Vagina (tissue), 2 donors: ENCODE results near the gene ISYNA1.
A peak's percentile ranks its signal among the peaks of the same experiment; 100 is the strongest.

Experiments used
- POLR2A ChIP-seq, 2 donors: fragments of 450-650 bp; IDR thresholded peaks; one replicate each; pipeline ENCODE4 v1.6.1; 2017; ENCODE audit warnings: antibody characterized with exemption in 2 of 2, mild to moderate bottlenecking in 2 of 2, moderate library complexity in 2 of 2
- POLR2AphosphoS5 ChIP-seq, 2 donors: sonication (generic); formaldehyde crosslinking; IDR thresholded peaks; one replicate each; pipeline ENCODE4 v1.9.0; 2017; ENCODE audit warnings: antibody characterized with exemption in 2 of 2, mild to moderate bottlenecking in 2 of 2, low read depth in 1 of 2; ENCODE audit not compliant: insufficient read depth in 1 of 2
- TF ChIP-seq, protein P1 (sequence below), 3 experiments: fragments of 450-650 bp in 2 of 3; fragments of 200-600 bp in 1 of 3; sonication (generic) in 1 of 3; IDR thresholded peaks; one replicate each; pipeline ENCODE4 v1.5.1; 2017 to 2019; ENCODE audit warnings: antibody characterized with exemption in 3 of 3, mild to moderate bottlenecking in 2 of 3, moderate library complexity in 2 of 3

DNA sequence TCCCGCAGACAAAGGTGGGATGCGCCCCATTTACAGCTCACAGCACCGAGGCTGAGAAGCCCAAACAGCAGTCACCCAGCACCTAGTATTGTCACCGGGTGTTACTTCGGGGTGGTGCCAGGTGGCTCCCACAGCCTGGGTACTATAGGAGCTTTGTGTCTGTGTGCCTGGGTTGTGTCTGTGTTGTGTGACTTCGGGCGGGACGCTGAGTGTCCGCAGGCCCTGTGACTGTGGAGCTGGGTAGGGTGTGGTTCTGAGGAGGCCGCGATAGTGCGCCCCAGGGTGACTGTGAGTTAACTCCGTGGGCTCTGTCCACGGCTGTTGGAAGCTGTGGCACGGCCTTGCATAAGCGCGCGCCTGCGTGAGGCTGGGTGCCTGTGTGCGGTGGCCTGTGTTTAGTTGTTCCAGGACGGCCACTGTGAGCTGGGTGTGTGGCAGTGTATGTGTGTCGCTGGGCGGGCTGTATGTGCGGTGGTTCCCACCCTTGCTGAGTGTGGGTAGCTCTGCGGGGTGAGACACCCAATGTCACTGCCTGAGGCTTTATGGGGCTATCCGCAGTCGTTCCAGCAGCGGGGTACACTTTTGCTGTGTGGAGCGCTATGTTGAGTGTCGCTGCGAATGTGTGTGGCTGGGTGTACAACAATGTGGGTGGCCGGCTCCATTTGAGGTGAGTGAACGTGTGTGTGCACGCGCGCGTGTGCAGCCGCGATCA is 19.3 kb downstream of the ISYNA1 start:
- TF ChIP-seq, protein P1, sequence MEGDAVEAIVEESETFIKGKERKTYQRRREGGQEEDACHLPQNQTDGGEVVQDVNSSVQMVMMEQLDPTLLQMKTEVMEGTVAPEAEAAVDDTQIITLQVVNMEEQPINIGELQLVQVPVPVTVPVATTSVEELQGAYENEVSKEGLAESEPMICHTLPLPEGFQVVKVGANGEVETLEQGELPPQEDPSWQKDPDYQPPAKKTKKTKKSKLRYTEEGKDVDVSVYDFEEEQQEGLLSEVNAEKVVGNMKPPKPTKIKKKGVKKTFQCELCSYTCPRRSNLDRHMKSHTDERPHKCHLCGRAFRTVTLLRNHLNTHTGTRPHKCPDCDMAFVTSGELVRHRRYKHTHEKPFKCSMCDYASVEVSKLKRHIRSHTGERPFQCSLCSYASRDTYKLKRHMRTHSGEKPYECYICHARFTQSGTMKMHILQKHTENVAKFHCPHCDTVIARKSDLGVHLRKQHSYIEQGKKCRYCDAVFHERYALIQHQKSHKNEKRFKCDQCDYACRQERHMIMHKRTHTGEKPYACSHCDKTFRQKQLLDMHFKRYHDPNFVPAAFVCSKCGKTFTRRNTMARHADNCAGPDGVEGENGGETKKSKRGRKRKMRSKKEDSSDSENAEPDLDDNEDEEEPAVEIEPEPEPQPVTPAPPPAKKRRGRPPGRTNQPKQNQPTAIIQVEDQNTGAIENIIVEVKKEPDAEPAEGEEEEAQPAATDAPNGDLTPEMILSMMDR (IDR thresholded peaks at IDR 0.05): no peak
- TF ChIP-seq POLR2A (IDR thresholded peaks at IDR 0.05) (no peak), POLR2AphosphoS5 (IDR thresholded peaks at IDR 0.05; ENCODE audit: insufficient read depth in 1 of 2, low read depth in 1 of 2) (peak in 1 of 2 donors; percentile 13)
